Measurements from ENCODE around the gene DYDC1. TPM values are rescaled to one million over a fixed set of nuclear protein-coding genes. Genes with fewer than 3 reads are reported as not detected.

The DYDC1 gene
- total and polyA plus RNA-seq, 4 donors = 0.23 TPM; not detected in 3

DNA sequence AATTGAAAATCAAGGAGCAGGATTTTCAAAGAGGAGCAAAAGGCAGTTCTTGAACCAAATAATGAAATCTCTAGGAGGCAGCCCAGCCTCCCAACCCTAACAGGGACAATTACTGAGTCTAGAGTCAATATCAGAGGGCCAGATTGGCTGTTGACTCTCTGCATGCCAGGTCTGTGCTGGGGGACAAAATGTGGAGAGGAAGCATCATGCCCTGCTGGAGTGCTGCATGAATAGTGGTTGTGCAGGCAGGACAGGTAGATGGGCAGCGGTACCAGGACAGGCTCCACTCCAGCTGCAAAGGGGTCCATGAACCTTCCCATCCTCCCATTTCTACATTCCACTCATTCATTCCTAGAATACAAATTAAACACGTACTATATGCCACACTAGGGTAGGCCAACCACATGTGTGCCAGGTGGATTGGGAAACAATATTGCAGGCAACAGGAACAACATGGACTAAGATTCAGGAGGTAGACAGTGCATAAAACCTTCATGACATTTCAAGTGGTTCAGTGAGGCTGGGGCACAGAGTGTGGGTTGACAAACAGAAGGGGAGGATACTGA is 36.7 kb downstream of the DYDC1 start:
- Histone ChIP-seq H3K4me3 (ENCODE audit: low read depth in 1 of 3, low read length in 3 of 3) (peak overlapping the region in 1 of 3 donors; percentile 7), H3K27ac (ENCODE audit: low read depth in 1 of 2, low read length in 2 of 2) (peak overlapping the region; percentile 77 to 94), H3K9me3 (ENCODE audit: control insufficient read depth in 4 of 4, low read length in 3 of 4) (peaks cover 0 to 2% (median 0%) of the 10 kb centered on the region in 4 donors), H3K9ac (ENCODE audit: low read depth in 1 of 2, low read length in 2 of 2) (peak overlapping the region; percentile 10 to 54), H3K27me3 (ENCODE audit: control insufficient read depth in 4 of 4, insufficient read depth in 4 of 4, low read length in 3 of 4) (no peaks in the 10 kb centered on the region), H3K4me1 (ENCODE audit: control insufficient read depth in 4 of 4, insufficient read depth in 4 of 4, low read length in 3 of 4) (peaks cover 4 to 39% (median 29%) of the 10 kb centered on the region in 4 donors), H3K36me3 (ENCODE audit: control insufficient read depth in 4 of 4, insufficient read depth in 3 of 4, low read depth in 1 of 4, low read length in 3 of 4) (no peaks in the 10 kb centered on the region)
- TF ChIP-seq GABPA (IDR thresholded peaks at IDR 0.05 in 1 of 2, conservative IDR thresholded peaks at IDR 0.05 in 1 of 2) (no peak), RAD21 (IDR thresholded peaks at IDR 0.05) (no peak), FOXA1 (IDR thresholded peaks at IDR 0.05) (peak; percentile 11), SP1 (IDR thresholded peaks at IDR 0.05) (no peak), HNF4A (conservative IDR thresholded peaks at IDR 0.05) (no peak), TAF1 (conservative IDR thresholded peaks at IDR 0.05) (no peak), JUND (IDR thresholded peaks at IDR 0.05) (no peak)
- TF ChIP-seq, protein P1, sequence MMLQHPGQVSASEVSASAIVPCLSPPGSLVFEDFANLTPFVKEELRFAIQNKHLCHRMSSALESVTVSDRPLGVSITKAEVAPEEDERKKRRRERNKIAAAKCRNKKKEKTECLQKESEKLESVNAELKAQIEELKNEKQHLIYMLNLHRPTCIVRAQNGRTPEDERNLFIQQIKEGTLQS (IDR thresholded peaks at IDR 0.05) = no peak
- no peak for DNase-seq (ENCODE audit: low spot score)
- 38% methylated on average over 2 of the region's 2 CpGs for WGBS

- Histone ChIP-seq H3K9me3 (ENCODE audit: control insufficient read depth in 4 of 4, low read length in 3 of 4) (peaks cover 0 to 2% (median 0%) of the 10 kb centered on the region in 4 donors), H3K9ac (ENCODE audit: low read depth in 1 of 2, low read length in 2 of 2) (peak overlapping the region; percentile 10 to 19), H3K4me3 (ENCODE audit: low read depth in 1 of 3, low read length in 3 of 3) (no peak overlapping the region), H3K27ac (ENCODE audit: low read depth in 1 of 2, low read length in 2 of 2) (peak overlapping the region; percentile 77 to 94), H3K36me3 (ENCODE audit: control insufficient read depth in 4 of 4, insufficient read depth in 3 of 4, low read depth in 1 of 4, low read length in 3 of 4) (no peaks in the 10 kb centered on the region), H3K27me3 (ENCODE audit: control insufficient read depth in 4 of 4, insufficient read depth in 4 of 4, low read length in 3 of 4) (no peaks in the 10 kb centered on the region), H3K4me1 (ENCODE audit: control insufficient read depth in 4 of 4, insufficient read depth in 4 of 4, low read length in 3 of 4) (peaks cover 4 to 37% (median 27%) of the 10 kb centered on the region in 4 donors)
- no peak for DNase-seq (ENCODE audit: low spot score)
- 48% methylated on average over 2 of the region's 2 CpGs for WGBS
- no peak for TF ChIP-seq NR2F2 (IDR thresholded peaks at IDR 0.05)
- no peak for TF ChIP-seq REST (IDR thresholded peaks at IDR 0.05)
- TF ChIP-seq SP1 (IDR thresholded peaks at IDR 0.05) = no peak
- TF ChIP-seq, protein P1 (IDR thresholded peaks at IDR 0.05) = no peak
- no peak for TF ChIP-seq MAX (IDR thresholded peaks at IDR 0.05)
- peak; percentile 39 to 48 for TF ChIP-seq HNF4A (conservative IDR thresholded peaks at IDR 0.05)
- TF ChIP-seq YY1 (IDR thresholded peaks at IDR 0.05) = peak; percentile 41
- no peak for TF ChIP-seq RXRA (IDR thresholded peaks at IDR 0.05)
- no peak for TF ChIP-seq FOXA1 (IDR thresholded peaks at IDR 0.05)
- TF ChIP-seq, protein P2, sequence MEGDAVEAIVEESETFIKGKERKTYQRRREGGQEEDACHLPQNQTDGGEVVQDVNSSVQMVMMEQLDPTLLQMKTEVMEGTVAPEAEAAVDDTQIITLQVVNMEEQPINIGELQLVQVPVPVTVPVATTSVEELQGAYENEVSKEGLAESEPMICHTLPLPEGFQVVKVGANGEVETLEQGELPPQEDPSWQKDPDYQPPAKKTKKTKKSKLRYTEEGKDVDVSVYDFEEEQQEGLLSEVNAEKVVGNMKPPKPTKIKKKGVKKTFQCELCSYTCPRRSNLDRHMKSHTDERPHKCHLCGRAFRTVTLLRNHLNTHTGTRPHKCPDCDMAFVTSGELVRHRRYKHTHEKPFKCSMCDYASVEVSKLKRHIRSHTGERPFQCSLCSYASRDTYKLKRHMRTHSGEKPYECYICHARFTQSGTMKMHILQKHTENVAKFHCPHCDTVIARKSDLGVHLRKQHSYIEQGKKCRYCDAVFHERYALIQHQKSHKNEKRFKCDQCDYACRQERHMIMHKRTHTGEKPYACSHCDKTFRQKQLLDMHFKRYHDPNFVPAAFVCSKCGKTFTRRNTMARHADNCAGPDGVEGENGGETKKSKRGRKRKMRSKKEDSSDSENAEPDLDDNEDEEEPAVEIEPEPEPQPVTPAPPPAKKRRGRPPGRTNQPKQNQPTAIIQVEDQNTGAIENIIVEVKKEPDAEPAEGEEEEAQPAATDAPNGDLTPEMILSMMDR (IDR thresholded peaks at IDR 0.05; ENCODE audit: low read depth, low read length, missing input control) = no peak
- TF ChIP-seq EGR1 (IDR thresholded peaks at IDR 0.05; ENCODE audit: low read depth in 2 of 2) = no peak
Observed at GRCh38 chr10:80319318-80319717, 37.2 kb downstream of the DYDC1 start.
